CD4-positive, alpha-beta T cell treated with Interleukin-4 for 1 hour (primary cell): ENCODE data around the gene CCN6.
"Not testable (repeated sequence)": the region's sequence is repeated elsewhere in the genome, so short reads cannot be mapped to it uniquely, and the experiment has no call there.

Source experiments
- DNase-seq, 2 donors: peaks; one replicate each; pipeline ENCODE4 v3.0.0-alpha.2; 2020 to 2022

CCN6 gene

DNA sequence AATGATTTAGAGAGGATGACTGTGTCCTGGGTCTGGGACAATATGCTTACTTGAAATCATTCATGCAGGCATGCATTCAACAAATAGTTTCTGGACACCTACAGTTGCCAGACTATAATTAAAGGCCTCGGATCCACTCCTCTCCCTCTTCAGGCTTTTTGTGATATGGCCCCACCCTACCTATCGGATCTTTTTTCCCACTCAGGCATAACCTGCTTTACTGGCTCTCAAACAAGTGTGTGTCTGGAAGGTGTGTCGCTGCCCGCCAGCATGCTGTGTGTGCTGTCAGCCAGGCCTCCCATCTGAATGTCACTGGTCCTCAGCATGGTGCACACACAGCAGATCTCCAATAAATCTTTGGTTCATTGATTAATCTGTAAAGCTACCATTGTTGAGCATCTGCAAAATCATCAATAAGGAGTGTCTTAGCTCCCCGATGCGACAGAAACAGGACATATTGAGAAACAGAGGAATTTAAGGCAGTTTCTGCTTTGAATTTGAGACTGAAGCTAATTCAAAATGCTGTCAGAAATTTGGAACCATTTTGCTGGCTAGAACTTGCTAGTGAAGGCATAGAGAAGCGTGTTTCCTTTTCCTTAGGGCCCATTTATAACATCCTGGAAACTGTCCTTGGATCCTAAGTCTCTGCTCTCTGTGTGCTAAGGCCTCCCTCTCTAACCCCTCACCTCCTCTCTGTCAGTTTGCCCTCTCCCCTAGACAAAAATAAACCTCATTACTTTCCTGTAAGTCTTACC, 23.5 kb upstream of the CCN6 start:
- no peak for DNase-seq

DNA sequence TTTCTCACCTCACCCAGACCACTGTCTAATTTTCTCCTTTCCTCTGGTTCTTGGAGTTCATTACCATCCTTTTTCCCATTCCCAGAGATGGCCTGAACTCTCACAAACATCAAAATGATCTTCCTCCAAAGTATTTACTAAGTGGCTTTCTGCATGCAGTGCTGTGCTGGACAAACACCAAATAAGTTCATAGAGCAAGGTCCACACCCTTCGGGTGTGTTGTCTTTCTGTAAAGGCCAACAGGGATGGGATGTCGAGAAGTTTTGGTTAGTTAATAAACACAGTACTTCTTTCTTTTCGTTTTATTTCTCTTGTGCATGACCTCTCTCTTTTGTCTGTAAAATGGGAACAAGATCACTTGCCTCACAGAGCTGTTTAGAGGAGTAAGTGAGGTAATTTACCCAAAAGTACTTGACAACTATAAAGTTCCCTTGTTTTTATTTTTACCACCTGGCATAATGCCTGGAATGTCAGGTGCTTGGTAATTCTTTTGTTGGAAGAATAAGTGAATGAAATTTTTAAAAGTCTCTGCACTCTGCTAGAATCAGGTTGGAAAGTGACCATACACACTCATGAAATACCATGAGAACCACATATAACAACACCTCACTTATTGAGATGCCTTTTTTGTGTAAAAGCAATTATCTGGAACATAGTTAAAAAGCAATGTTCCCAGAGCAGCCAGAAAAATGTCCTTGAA, 22.8 kb upstream of the CCN6 start:
- no peak for DNase-seq

DNA sequence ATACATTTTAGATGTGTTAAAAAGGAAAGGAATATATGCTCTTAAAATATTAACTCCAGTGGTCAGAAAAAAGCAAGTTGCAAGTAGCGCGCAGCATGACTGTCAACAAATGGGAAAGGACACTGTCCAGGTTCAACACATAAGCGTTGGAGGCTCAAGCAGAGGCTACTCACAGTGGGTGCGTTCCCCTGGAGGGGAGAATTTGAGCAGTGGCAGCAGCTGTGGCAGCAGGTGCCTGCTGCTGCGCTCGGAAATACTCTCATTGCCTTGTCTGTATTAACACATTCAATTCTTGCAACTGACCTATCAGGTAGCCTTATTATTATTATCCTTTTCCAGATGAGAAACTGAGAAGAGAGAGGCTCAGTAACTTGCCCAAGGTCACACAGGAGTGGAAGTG, 21.9 kb upstream of the CCN6 start:
- DNase-seq = no peak

DNA sequence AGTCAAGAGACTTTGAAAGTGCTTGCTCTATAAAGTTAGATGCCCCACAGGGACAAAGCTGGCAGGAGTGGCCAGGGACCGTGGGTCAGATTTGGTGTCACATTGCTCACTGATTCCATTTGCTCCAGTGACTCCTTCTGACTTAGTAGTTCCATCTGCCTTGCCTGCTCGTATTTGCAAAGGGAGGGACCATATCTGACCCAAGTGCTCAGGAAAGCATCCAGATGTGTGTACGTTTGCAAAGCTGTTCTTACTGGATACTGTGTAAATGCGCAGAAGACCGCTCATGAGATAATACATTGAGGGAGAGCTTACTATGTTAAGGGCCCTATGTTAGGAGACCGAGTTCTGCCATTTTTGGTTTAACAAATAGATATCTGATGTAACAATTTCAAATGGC, 21.2 kb upstream of the CCN6 start:
- DNase-seq = no peak

DNA sequence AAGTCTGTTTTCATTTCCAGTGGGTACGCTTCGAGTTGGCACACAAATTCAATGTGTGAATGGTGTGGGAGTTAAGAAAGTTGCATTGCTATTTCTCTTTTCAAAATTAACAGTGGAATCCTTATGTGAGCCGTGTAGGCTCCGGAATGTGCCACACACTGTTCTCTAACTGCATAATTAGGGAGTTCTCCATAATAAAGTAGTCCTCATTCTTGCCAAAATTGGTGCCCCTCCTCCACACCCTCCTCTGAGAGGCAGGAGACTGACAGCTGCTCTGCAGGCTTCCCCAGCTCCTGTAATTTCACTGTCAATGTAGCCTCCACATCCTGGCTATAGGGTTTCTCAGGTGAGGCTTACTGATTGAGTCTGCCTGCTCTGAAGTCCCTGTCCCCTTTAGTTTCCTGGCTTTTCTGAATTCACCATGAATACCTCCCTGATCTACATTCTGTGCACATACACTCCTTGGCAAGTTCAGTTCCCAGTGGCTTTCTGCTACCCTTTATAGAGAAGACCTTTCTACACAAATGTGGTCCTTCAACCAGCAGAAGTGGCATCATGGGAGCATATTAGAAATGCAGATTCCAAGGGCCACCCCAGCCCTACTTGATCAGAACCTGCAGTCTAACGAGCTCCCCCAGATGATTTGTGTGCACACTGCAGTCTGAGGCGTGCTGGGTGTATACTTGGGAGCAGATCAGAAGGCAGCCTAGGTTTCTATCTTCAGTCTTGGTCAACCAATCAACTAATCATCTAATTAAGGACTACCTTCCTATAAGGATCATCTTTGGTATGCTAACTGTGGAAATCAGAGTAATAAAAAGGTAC, 19.9 kb upstream of the CCN6 start:
- DNase-seq = no peak

DNA sequence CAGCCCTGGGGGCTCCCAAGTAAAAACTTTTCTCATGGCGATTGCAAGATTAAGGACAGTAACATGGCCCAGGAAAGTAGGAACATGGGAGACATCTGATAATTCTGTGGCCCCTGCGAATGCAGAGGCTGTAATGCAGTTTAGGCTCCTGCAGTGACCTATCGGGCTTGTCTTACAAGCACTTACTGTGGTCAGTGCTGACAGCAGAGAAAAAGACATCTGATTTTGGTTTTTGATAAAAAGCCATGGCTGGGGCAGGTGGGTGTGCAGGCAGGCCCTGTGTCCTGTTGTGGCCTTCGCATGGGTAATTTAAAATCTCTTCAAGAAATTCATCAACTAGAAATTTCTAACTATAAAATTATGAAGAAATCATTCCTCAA, 19.3 kb upstream of the CCN6 start:
- no peak for DNase-seq

DNA sequence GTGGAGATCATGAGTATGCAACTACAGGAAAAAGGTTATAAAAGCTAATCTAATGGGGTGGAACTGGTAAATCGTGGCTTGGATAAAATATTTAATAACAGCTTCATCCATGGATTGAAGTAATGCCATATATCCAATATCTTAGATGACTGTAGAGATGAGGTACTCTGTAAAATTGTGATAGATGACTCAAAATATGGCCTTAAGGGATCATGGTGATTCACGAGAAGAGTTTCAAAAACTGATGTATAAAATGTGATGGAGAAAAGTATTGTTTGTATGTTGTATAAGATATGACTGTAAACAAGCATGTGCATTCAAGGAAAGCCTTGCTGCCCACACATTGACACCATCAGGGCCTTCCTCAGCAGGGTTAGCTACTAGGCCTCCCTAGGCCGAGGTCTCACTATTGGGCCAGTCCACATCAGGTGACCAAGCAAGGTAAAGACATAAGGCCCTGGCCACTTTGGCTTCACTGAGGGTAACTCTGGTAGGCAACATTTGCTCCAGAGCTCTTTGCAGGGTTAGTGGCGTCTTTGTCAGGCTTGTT, 17.7 kb upstream of the CCN6 start:
- DNase-seq = no peak

DNA sequence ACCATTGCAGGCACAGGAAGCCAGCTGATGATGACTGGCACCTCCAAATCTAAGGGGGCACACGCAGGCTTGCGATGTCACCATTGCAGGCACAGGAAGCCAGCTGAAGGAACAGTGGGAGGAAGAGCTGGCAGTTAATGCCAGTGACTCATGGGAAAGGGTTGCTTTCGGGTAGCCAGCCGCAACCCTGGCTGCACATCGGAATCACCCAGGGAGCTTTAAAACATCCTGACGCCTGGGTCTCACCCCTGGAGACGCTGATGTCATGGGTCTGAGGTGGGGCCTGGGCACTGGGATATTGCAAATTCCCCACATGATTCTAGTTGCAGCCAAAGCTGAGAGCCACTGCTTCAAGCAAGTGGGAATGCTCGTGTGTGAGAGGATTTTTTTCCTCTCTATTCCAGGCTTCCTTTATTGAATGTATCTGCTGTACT, 16.1 kb upstream of the CCN6 start:
- no peak for DNase-seq

DNA sequence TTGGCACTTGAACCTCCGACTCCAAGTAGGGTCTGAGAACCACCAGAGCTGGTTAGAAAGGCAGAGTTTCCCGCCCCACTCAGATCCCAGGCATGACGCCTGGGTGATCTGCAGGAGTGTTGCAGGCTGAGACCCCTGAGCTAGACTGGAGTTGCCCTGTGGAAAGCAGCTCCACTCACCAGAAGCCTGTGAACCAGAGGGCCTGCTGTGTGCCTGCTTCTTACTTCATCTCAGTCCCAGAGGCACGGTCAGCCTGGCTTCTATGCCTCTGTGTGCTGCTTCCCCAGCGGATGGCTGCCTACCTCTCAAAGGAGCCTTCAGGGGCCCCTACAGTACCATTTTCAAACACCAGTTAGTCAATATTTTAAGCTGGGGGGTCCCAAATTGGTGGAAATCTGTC, 15.6 kb upstream of the CCN6 start:
- no peak for DNase-seq

DNA sequence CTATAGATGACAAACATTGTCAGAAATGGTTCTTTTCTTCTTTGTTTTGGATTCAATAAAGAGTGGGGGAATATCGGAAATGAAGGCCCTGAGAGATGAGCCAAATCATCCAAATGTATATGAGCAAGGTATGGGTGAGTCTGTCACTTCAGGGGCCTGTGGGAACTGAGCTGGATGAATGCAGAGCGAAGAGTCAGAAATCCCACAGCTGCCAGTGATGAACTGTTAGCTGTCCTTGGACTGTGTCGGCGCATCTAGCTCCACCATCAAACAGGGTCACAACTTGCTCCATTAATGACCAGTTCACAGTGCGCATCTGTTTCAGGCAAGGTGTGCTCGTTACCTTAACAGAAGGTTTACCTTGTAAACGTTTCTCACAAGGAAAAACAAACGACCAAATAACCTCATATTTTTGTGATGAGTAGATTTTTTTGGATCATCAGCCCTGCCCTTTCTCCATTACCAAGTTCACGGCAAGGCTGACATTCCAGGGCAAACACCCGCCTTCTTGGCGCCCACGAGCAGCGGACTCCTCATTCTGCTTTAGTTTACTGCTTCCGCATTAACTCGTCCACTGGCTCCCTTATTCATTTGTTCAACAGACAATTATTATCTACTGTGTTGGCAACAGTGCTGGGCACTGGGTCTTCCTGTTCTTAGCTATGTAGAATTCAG, 15.0 kb upstream of the CCN6 start:
- no peak for DNase-seq

DNA sequence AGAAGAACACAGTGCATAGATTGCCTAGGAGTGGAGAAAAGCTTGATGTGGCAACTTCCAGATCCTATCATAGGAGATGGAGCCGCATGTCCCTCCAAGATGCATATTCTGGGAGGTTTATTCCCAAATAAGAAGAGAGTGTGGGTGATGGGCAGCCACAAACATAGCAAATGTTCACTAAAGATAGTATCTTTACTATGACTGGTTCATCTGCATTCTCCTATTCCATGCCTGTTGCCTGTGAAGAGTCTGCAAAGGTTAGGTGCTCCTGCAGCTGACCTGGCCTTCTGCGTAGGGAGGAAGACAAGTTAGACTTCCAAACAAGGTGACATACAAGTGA, 14.5 kb upstream of the CCN6 start:
- DNase-seq = no peak

DNA sequence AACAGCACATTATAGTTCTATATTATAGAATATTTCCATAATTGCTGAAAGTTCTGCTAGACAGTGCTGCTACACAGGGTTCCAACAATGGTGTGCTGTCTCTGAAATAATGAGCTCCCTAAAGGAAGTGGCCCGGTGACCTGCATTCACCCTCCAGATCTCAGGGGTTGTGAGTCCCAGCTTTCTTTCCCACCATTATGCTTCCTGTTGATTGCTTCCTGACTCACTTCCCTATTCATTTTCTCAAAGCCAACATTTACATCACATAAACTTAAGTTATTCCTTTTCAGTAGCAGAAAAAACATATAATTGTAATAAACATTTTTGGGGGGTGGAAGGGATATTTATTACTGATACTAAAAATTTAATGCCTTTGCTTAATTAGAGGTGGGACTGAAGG, 12.9 kb upstream of the CCN6 start:
- no peak for DNase-seq

DNA sequence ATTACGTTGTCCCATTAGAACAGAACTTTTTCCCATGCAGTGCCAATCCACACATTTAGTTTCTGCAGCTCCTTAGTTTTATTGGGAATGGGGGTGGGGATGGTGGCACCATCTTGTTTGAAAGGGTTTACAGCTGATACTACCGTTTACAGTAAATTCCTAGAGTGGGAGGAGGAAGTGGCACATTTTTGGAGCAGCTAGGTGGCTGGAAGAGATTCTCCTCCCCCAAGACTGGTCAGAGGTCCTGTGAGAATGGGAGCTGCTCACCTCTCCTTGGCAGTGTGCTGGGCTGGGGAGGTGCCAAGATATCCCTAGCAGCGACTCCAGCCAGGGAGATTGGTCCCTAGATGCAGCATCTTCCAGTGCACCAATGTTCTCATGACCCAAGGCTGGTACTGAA, 12.4 kb upstream of the CCN6 start:
- no peak for DNase-seq

DNA sequence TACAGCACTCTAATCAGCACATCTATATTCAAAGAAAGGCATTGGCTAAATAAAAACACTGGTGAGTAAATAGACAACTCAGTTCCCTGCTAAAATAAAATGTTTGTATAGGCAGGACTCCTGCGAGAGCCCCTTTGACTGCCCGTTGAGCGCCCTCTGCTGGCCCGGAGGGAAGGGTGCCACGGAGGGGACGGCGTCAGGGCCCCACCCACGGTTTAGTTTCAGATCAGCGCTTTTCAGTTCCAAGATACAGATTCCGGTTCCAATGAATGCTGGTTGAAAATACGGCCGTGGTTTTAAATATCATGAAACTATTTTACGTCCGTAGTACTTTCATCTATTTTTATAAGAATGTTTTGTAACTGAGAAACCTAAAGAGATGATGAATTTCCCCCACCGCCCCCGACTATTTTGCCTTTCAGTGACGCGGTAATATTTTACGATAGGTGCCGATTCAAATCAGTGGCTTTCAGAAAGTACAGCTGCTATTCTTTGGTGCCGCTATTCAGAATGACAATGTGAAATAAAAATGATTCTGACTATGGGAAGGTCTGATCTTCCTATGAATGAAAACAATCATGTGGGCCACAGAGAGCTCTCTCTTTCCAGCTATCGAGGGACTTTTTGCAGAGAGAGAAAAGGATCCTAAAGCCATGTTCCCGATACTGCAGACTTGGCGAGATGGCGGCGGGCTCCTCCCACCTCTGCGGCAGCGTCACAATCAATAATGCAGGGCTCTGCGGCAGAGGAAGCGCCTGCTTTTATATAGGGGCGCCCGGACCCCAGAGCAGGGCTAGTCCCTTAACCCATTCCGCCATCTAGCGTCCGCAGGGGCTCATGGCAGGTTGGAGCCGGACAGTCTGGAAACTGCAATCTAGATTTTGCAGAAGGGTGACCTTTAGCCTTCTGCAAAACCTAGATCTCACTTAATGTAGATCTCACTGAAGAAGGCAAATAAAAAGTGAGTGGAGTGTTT, 10.6 kb upstream of the CCN6 start:
- DNase-seq = peak; percentile 94

DNA sequence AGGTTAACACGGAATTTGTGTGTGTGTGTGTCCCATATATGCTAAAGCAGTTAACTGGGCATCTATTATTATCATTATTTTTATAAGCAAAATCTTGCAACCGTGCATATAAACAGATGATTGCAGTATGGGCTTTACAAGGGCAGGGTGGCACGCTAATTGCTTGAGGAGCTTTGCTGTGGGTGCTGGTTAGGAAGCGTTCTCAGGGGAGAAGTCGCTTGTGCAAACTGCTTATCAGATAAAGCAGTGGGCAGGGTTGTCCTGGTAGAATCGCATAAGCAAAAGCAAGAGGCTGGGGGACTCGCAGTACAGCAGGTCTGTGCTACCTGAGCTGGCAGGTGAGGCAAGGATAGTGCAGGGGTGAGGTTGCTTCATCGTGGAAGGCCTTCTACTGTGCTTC, 9.7 kb upstream of the CCN6 start:
- no peak for DNase-seq

DNA sequence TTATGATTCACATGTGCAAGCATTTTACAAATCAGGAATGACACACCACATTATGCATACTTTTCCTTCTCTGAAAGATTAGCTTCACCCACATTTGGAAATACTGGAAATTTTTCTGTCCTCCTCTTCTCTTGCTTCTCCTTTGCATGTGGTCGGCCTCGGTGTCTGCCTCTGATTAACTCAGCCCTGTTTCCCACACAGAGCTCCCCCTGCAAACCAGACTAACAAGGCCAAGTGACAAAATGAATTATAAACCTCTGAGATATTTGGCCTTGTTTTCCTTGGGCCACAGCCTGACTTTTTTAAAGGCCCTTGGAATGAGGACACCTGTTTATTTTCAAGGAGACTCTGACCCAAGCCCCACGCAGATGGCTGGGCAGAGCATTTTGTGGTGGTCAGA, 9.0 kb upstream of the CCN6 start:
- DNase-seq = no peak

DNA sequence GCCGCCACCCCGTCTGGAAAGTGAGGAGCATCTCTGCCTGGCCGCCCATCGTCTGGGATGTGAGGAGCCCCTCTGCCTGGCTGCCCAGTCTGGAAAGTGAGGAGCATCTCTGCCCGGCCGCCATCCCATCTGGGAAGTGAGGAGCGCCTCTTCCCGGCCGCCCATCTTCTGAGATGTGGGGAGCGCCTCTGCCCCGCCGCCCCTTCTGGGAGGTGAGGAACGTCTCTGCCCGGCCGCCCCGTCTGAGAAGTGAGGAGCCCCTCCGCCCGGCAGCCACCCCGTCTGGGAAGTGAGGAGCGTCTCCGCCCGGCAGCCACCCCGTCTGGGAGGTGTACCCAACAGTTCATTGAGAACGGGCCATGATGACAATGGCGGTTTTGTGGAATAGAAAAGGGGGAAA, 6.4 kb upstream of the CCN6 start:
- DNase-seq = not testable (repeated sequence)

DNA sequence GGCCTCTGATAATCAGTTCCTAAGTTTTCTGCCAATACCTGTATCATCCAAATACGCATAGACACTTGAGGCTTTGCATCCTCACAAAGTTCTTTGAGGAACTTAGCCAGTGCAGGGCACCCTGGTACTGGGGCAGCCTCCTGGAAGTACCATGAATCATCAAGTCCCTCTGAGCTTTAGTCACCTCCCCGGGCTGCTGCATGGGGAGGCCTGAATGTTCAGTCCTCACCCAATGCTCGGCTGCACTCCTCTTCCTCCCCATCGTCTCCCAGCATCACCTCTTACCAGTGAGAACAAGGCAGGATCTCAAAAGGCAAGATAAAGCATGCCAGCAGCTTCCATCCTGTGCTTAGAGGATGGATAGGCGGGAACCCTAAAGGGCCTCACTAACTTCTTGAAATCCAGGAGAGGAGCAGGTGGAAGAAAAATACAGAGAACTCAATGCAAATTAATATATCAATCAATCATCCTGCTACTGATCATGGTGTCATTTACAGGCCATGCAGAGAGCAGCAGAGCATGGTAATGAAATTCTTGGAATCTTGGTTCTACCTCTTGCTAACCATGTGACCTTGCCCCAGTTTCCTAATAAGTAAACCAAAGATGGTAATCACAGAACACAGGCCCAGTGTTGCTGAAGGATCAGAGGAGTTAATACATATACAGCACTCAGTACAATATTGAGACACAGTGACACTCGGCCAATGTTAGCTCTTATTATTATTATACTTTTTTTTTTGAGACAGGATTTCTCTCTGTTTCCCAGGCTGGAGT, 4.7 kb upstream of the CCN6 start:
- DNase-seq = no peak

DNA sequence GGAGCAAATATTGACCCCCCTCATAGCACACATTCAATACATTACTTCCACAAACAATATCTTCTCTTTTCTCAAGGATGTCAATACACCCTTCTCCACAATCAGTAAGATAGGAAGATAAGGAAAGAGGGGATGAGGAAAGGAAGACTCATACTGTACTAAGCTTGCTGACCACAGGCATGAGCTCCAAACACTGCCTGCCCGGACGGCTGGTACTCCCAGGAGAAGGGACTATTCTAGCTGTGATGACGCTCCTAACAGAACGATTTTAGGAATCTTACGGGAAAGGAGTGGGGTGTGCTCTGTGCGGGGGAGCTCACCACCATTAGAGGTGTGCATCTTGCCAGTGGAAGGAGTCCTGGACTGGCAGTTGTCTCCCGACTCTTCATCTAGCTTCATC, 3.9 kb upstream of the CCN6 start:
- DNase-seq = no peak

DNA sequence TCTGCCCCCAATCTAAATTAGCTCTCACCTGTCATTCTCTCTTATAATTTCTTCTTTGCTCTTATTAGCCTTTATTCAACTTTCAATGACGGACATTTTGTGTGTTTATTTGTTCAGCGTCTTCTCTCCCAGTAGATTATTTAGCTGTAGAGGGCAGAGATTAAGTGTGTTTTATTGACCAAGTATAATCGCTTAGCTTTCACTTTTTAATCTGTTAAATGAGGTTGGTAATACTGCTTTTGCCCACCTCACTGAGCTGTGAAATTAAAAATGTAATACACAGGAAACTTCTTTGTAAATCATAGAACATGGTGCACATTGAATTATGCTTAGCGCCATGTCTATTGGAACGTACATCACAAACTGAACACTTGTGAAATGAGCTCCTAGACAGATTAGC, 3.5 kb upstream of the CCN6 start:
- no peak for DNase-seq

DNA sequence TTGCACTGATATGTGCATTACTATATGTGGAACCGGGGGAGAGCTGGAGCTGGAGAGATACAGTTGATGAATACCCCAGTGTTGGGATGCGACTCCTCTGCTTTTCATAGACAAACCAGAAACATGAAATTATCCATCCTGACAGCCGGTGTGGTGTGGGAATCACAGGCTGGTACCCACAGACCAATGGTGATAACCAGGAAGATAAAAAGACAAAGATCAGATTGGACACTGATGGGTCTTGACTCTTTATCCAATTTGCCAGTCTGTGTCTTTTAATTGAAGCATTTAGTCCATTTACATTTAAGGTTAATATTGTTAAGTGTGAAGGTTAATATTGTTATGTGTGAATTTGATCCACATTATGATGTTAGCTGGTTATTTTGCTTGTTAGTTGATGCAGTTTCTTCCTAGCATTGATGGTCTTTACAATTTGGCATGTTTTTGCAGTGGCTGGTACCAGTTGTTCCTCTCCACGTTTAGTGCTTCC, 2.6 kb upstream of the CCN6 start:
- not testable (repeated sequence) for DNase-seq
